HCT116 (cell line): ENCODE data around the gene DCST2.

Source experiments
- CTCF ChIP-seq, 3 experiments: fragments of 200-600 bp in 1 of 3; sonication (generic) in 1 of 3; IDR thresholded peaks in 2 of 3; conservative IDR thresholded peaks in 1 of 3; 2 replicates each; pipeline ENCODE4 v1.5.1; 2012 to 2017; ENCODE audit warnings: low read depth in 2 of 3, low read length in 2 of 3, antibody characterized with exemption in 1 of 3, borderline replicate concordance in 1 of 3, control low read depth in 1 of 3, mild to moderate bottlenecking in 1 of 3, mixed read lengths in 1 of 3, mixed run types in 1 of 3, moderate library complexity in 1 of 3; ENCODE audit not compliant: insufficient read depth in 1 of 3
- ELF1 ChIP-seq: IDR thresholded peaks from 2 replicates; pipeline ENCODE4 v1.6.1; 2012; ENCODE audit warnings: low read depth, borderline replicate concordance
- EZH2phosphoT487 ChIP-seq: fragments of 200-600 bp; IDR thresholded peaks from 2 replicates; pipeline ENCODE4 v1.6.1; 2018; ENCODE audit warnings: antibody characterized with exemption, borderline replicate concordance
- FOSL1 ChIP-seq: IDR thresholded peaks from 2 replicates; pipeline ENCODE4 v1.6.1; 2012; ENCODE audit warnings: low read depth
- POLR2A ChIP-seq: IDR thresholded peaks from 2 replicates; pipeline ENCODE4 v1.7.0; 2011; ENCODE audit warnings: borderline replicate concordance; ENCODE audit not compliant: insufficient read depth, insufficient read length; ENCODE audit errors: extremely low read depth
- POLR2AphosphoS5 ChIP-seq: IDR thresholded peaks from 2 replicates; pipeline ENCODE4 v1.6.1; 2011; ENCODE audit warnings: mild to moderate bottlenecking, low read depth, low read length, moderate library complexity
- RAD21 ChIP-seq: IDR thresholded peaks from 2 replicates; pipeline ENCODE4 v1.6.1; 2012; ENCODE audit warnings: low read depth, mild to moderate bottlenecking
- SIN3A ChIP-seq: IDR thresholded peaks from 2 replicates; pipeline ENCODE4 v1.6.1; 2012; ENCODE audit warnings: low read depth
- YY1 ChIP-seq: IDR thresholded peaks from 2 replicates; pipeline ENCODE4 v1.6.1; 2011; ENCODE audit warnings: low read length, low read depth, moderate library complexity, mild to moderate bottlenecking; ENCODE audit not compliant: insufficient replicate concordance; ENCODE audit errors: extremely low read depth
- ZFX ChIP-seq: fragments of 450-650 bp; IDR thresholded peaks from 2 replicates; pipeline ENCODE4 v1.6.1; 2017
- ZNF274 ChIP-seq: fragments of 200-500 bp; sonication (Bioruptor generic); IDR thresholded peaks from 2 replicates; pipeline ENCODE4 v1.6.1; 2014; ENCODE audit warnings: mild to moderate bottlenecking, low read depth, low read length, inconsistent platforms
- TF ChIP-seq, protein P1 (sequence below): IDR thresholded peaks from 2 replicates; pipeline ENCODE4 v1.6.1; 2012
- TF ChIP-seq, protein P2 (sequence below): IDR thresholded peaks from 2 replicates; pipeline ENCODE4 v1.6.1; 2012; ENCODE audit warnings: low read depth
- TF ChIP-seq, protein P3 (sequence below): IDR thresholded peaks from 2 replicates; pipeline ENCODE4 v1.6.1; 2011; ENCODE audit warnings: mild to moderate bottlenecking, low read length, moderate library complexity; ENCODE audit not compliant: insufficient replicate concordance; ENCODE audit errors: extremely low read depth

DNA sequence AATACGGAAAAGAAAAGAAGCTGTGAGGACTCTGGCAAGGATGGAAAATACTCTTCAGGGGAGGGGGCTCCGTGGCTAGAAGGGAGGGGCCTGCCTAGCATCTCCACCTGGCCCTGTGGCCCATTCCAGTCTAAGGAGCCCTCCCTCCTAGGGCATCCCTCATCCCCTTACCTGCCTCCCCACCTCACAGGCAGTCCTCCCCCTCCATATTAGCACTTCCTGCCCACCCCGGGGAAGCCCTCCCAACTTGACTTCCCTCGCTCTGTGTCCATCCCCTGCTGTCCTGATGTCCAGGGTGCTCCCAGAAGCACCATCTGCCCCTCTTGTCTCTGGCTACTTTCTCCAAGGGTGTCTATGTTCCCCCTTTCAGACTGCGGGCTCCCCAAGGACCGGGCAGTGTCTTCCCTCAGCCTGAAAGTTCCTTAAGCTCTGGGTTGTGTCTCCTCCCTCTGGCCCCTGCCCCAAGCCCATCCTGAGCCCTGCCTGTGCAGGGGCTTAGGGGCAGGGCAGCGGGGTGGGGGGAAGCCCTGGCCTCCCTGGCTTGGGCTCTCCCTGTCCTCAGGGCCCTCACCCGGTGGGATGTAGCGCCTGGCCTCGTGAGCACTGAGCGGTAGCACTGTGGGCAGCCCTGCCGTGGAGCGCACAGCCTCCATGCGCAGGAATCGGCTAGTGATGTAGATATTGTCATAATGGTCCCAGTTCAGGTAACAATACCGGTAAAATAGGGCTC is 3.9 kb downstream of the DCST2 start:
- TF ChIP-seq POLR2A = no peak
- no peak for TF ChIP-seq CTCF (IDR thresholded peaks at IDR 0.05 in 2 of 3, conservative IDR thresholded peaks at IDR 0.05 in 1 of 3; ENCODE audit: borderline replicate concordance in 1 of 3, insufficient read depth in 1 of 3, low read depth in 2 of 3, low read length in 2 of 3)
- TF ChIP-seq RAD21 = no peak
- TF ChIP-seq, protein P1, sequence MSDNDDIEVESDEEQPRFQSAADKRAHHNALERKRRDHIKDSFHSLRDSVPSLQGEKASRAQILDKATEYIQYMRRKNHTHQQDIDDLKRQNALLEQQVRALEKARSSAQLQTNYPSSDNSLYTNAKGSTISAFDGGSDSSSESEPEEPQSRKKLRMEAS = no peak
- TF ChIP-seq, protein P2, sequence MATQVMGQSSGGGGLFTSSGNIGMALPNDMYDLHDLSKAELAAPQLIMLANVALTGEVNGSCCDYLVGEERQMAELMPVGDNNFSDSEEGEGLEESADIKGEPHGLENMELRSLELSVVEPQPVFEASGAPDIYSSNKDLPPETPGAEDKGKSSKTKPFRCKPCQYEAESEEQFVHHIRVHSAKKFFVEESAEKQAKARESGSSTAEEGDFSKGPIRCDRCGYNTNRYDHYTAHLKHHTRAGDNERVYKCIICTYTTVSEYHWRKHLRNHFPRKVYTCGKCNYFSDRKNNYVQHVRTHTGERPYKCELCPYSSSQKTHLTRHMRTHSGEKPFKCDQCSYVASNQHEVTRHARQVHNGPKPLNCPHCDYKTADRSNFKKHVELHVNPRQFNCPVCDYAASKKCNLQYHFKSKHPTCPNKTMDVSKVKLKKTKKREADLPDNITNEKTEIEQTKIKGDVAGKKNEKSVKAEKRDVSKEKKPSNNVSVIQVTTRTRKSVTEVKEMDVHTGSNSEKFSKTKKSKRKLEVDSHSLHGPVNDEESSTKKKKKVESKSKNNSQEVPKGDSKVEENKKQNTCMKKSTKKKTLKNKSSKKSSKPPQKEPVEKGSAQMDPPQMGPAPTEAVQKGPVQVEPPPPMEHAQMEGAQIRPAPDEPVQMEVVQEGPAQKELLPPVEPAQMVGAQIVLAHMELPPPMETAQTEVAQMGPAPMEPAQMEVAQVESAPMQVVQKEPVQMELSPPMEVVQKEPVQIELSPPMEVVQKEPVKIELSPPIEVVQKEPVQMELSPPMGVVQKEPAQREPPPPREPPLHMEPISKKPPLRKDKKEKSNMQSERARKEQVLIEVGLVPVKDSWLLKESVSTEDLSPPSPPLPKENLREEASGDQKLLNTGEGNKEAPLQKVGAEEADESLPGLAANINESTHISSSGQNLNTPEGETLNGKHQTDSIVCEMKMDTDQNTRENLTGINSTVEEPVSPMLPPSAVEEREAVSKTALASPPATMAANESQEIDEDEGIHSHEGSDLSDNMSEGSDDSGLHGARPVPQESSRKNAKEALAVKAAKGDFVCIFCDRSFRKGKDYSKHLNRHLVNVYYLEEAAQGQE = no peak
- no peak for TF ChIP-seq ZNF274
- TF ChIP-seq YY1 = no peak
- no peak for TF ChIP-seq POLR2AphosphoS5
- TF ChIP-seq ZFX = no peak
- no peak for TF ChIP-seq ELF1
- TF ChIP-seq FOSL1 = no peak
- TF ChIP-seq SIN3A = no peak
- TF ChIP-seq, protein P3, sequence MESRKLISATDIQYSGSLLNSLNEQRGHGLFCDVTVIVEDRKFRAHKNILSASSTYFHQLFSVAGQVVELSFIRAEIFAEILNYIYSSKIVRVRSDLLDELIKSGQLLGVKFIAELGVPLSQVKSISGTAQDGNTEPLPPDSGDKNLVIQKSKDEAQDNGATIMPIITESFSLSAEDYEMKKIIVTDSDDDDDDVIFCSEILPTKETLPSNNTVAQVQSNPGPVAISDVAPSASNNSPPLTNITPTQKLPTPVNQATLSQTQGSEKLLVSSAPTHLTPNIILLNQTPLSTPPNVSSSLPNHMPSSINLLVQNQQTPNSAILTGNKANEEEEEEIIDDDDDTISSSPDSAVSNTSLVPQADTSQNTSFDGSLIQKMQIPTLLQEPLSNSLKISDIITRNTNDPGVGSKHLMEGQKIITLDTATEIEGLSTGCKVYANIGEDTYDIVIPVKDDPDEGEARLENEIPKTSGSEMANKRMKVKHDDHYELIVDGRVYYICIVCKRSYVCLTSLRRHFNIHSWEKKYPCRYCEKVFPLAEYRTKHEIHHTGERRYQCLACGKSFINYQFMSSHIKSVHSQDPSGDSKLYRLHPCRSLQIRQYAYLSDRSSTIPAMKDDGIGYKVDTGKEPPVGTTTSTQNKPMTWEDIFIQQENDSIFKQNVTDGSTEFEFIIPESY = no peak
- no peak for TF ChIP-seq EZH2phosphoT487
